Thyroid gland (tissue), 4 donors: Measurements from ENCODE around the gene FIGNL2. TPM values are rescaled to one million over a fixed set of nuclear protein-coding genes. Genes with fewer than 3 reads are reported as not detected.

Experiments
- DNase-seq, 2 donors: peaks; one replicate each; pipeline ENCODE4 v3.0.0-alpha.2; 2019
- H3K27ac ChIP-seq, 3 donors: fragments of 200-600 bp; sonication (generic); 1 replicate in 2 of 3; 2 replicates in 1 of 3; pipeline ENCODE4 v1.5.1; 2016 to 2019; ENCODE audit warnings: mild to moderate bottlenecking in 1 of 3, moderate library complexity in 1 of 3
- H3K27me3 ChIP-seq: fragments of 200-600 bp; sonication (generic); one replicate; pipeline ENCODE4 v1.5.1; 2019
- H3K36me3 ChIP-seq, 2 donors: fragments of 200-600 bp; sonication (generic); one replicate each; pipeline ENCODE4 v1.5.1; 2016 to 2019
- H3K4me1 ChIP-seq, 2 donors: fragments of 200-600 bp; sonication (generic); one replicate each; pipeline ENCODE4 v1.5.1; 2017 to 2019
- H3K4me3 ChIP-seq, 3 donors: fragments of 200-600 bp; sonication (generic); replicated peaks in 1 of 3; 1 replicate in 2 of 3; 2 replicates in 1 of 3; pipeline ENCODE4 v1.5.1; 2016; ENCODE audit warnings: mild to moderate bottlenecking in 1 of 3
- H3K9me3 ChIP-seq: fragments of 200-600 bp; sonication (generic); one replicate; pipeline ENCODE4 v1.5.1; 2017
- POLR2A ChIP-seq, 2 donors: fragments of 450-650 bp; IDR thresholded peaks; one replicate each; pipeline ENCODE4 v1.6.1; 2017; ENCODE audit warnings: antibody characterized with exemption in 2 of 2, mild to moderate bottlenecking in 2 of 2, moderate library complexity in 1 of 2
- WGBS, 2 donors: methylation state at CpG; one replicate each; pipeline ENCODE4 v1.1.5; 2017; 5-methylcytosine and 5-hydroxymethylcytosine counted together
- intact Hi-C: fragments of 100-400 bp; cut with DNase I; formaldehyde crosslinking; loops from one replicate; pipeline ENCODE4 v1.15.1; 2023
- total RNA-seq, 4 donors: library from RNA; depleted of rRNA; stranded (reverse); fragments of >200 nt; gene quantifications; one replicate each; pipeline ENCODE4 v1.2.3, GENCODE V29; 2016
- TF ChIP-seq, protein P1 (sequence below), 6 experiments: fragments of 200-600 bp in 3 of 6; fragments of 450-650 bp in 3 of 6; sonication (generic) in 3 of 6; IDR thresholded peaks; one replicate each; pipeline ENCODE4 v1.5.1; 2016 to 2019; ENCODE audit warnings: antibody characterized with exemption in 6 of 6, mild to moderate bottlenecking in 2 of 6, inconsistent platforms in 1 of 6, moderate library complexity in 1 of 6

Gene FIGNL2
- total RNA-seq, 4 donors from 2014 or later: 0.45 to 1.6 (median 1.1) TPM

DNA sequence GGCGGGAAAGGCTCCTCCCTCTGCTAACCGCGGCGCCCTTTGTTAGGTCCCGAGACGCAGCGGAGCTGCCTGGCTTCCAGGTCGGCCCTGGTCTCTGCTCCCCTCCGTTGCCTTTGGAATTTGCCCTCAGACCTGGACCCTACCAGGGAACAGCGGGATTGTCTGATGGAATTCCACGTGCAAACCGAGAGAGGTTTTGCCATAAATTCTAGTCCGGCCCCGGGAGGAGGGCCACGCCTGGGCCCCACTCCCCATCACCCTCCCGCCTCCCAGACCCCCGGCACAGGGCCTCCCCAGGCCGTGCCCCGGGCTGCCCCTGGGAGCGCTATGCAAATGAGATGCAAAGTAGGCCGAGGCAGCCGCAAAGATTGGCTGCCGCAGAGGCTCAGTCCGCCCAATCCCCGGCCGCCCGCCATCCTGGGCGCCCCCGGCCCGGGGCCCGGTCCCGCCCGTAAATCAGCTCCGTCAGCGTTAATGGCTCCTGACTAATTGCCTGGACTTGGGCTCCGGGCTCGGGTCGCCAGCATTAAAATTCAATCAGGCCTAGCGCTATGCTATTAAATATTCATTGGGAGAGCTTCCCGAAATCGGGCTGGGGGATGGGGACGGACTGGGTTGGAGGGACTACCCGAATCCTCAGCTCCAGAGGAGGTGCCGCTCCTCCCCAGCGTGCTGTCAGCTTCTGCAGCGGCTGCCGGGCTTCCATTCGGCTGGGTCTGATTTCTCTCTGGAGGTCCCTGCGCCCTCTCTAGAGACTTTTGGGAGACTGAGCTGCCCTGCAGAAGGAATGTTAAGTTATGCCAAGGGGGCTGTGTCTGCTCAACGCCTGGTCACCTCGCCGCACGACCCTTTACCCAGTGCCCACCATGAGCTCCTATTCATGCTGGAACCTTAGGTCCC is 15.7 kb upstream of the FIGNL2 start:
- Histone ChIP-seq H3K27me3 (peaks cover 13% of the 10 kb centered on the region), H3K4me1 (peaks cover 14 to 20% of the 10 kb centered on the region in 2 donors), H3K4me3 (no peak overlapping the region), H3K36me3 (no peaks in the 10 kb centered on the region), H3K9me3 (no peaks in the 10 kb centered on the region), H3K27ac (no peak overlapping the region)
- no peak for TF ChIP-seq POLR2A (IDR thresholded peaks at IDR 0.05)
- TF ChIP-seq, protein P1, sequence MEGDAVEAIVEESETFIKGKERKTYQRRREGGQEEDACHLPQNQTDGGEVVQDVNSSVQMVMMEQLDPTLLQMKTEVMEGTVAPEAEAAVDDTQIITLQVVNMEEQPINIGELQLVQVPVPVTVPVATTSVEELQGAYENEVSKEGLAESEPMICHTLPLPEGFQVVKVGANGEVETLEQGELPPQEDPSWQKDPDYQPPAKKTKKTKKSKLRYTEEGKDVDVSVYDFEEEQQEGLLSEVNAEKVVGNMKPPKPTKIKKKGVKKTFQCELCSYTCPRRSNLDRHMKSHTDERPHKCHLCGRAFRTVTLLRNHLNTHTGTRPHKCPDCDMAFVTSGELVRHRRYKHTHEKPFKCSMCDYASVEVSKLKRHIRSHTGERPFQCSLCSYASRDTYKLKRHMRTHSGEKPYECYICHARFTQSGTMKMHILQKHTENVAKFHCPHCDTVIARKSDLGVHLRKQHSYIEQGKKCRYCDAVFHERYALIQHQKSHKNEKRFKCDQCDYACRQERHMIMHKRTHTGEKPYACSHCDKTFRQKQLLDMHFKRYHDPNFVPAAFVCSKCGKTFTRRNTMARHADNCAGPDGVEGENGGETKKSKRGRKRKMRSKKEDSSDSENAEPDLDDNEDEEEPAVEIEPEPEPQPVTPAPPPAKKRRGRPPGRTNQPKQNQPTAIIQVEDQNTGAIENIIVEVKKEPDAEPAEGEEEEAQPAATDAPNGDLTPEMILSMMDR (IDR thresholded peaks at IDR 0.05): no peak
- DNase-seq: no peak
- intact Hi-C loops: no loop called here
- WGBS, 2 donors: 14 to 30% methylated on average over 12 to 25 of the region's 53 CpGs

DNA sequence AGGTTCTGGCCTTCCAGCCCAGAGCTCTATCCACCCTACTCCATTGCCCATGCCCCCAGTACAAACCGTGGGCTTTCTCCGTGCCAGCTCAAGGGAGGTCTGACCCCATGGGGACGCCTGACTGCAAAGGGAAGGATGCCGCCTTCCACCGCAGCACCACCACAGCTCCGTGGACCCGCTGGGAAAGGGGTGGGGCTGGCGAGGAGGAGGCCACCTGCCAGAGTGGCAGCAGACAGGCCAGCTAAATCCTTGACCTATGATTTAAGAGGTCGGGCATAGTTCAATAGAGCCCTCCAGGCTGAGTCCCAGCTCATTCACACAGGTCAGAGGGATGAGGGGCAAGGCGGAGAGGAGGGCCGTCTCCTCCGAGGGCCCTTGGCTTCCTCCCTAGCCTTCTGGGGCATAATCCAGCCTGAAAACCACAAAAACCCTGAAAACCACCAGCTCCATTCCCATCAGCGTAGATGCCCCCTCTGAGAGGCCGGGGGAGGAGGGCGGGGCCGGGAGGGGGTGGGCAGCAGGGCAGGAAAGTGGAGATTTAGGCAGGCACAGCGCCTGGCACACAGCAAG is 14.9 kb upstream of the FIGNL2 start:
- Histone ChIP-seq H3K9me3 (no peaks in the 10 kb centered on the region), H3K4me3 (no peak overlapping the region), H3K27ac (no peak overlapping the region), H3K4me1 (peaks cover 8 to 13% of the 10 kb centered on the region in 2 donors), H3K36me3 (no peaks in the 10 kb centered on the region), H3K27me3 (peaks cover 8% of the 10 kb centered on the region)
- no peak for DNase-seq
- 40 to 42% methylated on average over 13 of the region's 17 CpGs for WGBS, 2 donors
- TF ChIP-seq, protein P1 (IDR thresholded peaks at IDR 0.05): no peak
- no peak for TF ChIP-seq POLR2A (IDR thresholded peaks at IDR 0.05)
- intact Hi-C loops: no loop called here

DNA sequence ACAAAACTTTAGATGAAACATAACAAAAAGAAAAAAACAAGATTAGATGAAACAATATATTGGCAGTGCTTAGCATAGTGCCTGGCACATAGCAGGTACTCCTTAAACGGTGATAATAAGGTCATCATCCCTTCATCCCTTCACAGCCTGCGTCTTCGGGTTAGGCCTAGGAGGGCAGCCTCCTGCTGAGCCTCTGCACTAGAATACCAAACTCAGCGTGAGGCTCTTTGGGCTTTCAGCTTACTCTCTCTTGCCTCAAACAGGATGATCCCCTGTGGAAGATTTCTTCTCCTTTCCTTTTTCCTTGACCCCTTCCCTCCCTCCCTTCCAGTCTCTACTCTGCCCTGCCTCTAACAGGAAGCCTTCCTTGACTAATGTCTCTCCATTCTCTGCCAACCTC is 14.4 kb upstream of the FIGNL2 start:
- H3K27ac ChIP-seq: no peak overlapping the region
- H3K9me3 ChIP-seq: no peaks in the 10 kb centered on the region
- H3K4me3 ChIP-seq: no peak overlapping the region
- no peaks in the 10 kb centered on the region for H3K36me3 ChIP-seq
- DNase-seq: no peak
- H3K4me1 ChIP-seq: peaks cover 8 to 13% of the 10 kb centered on the region in 2 donors
- TF ChIP-seq, protein P1 (IDR thresholded peaks at IDR 0.05): no peak
- no peak for TF ChIP-seq POLR2A (IDR thresholded peaks at IDR 0.05)
- H3K27me3 ChIP-seq: peaks cover 8% of the 10 kb centered on the region
- intact Hi-C loops: no loop called here
- WGBS, 2 donors: 69 to 73% methylated on average over 4 of the region's 4 CpGs

DNA sequence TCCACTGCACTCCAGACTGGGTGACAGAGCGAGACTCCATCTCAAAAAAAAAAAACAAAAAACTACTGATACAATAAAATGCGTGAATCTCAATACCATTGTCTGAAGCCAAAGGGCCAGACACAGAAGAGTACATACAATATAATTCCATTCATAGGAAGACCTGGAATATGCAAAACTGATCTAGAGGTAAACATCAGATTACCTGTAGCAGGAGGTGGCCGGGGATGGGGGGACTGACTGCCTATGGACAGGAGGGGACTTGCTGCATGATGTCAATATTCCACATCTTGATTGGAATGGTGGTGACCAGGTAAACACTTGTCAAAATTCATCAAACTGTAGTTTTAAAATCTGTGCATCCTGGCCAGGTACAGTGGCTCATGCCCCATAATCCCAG is 12.5 kb upstream of the FIGNL2 start:
- Histone ChIP-seq H3K27ac (no peak overlapping the region), H3K9me3 (no peaks in the 10 kb centered on the region), H3K4me1 (peaks cover 8 to 13% of the 10 kb centered on the region in 2 donors), H3K4me3 (no peak overlapping the region), H3K27me3 (peaks cover 8% of the 10 kb centered on the region), H3K36me3 (no peaks in the 10 kb centered on the region)
- WGBS, 2 donors: 87 to 95% methylated on average over 3 of the region's 3 CpGs
- intact Hi-C loops: no loop called here
- no peak for DNase-seq
- TF ChIP-seq, protein P1 (IDR thresholded peaks at IDR 0.05): no peak
- no peak for TF ChIP-seq POLR2A (IDR thresholded peaks at IDR 0.05)
